Neural progenitor cell (in vitro differentiated cells): Measurements from ENCODE around the gene TBXA2R. TPM values are rescaled to one million over a fixed set of nuclear protein-coding genes. Genes with fewer than 3 reads are reported as not detected.

Experiments
- DNase-seq: peaks from one replicate; pipeline ENCODE4 v3.0.0-alpha.2; 2016; ENCODE audit warnings: low spot score
- H2AFZ ChIP-seq: fragments of 200-600 bp; sonication (generic); replicated peaks from 2 replicates; pipeline ENCODE4 v1.6.1; 2016; ENCODE audit warnings: antibody characterized with exemption
- H3F3A ChIP-seq: fragments of 200-600 bp; sonication (generic); 2 replicates; pipeline ENCODE4 v1.6.1; 2016; ENCODE audit warnings: antibody characterized with exemption, low read depth
- H3K27ac ChIP-seq: fragments of 200-600 bp; sonication (generic); 2 replicates; pipeline ENCODE4 v1.5.1; 2016; ENCODE audit warnings: mild to moderate bottlenecking
- H3K27me3 ChIP-seq: fragments of 200-600 bp; sonication (generic); 2 replicates; pipeline ENCODE4 v1.6.1; 2016; ENCODE audit warnings: mild to moderate bottlenecking, moderate library complexity
- H3K36me3 ChIP-seq: fragments of 200-600 bp; sonication (generic); 2 replicates; pipeline ENCODE4 v1.5.1; 2016
- H3K4me1 ChIP-seq: fragments of 200-600 bp; sonication (generic); 2 replicates; pipeline ENCODE4 v1.6.1; 2016; ENCODE audit warnings: mixed run types
- H3K4me2 ChIP-seq: fragments of 200-600 bp; sonication (generic); 2 replicates; pipeline ENCODE4 v1.6.1; 2016
- H3K4me3 ChIP-seq: fragments of 200-600 bp; sonication (generic); 2 replicates; pipeline ENCODE4 v1.5.1; 2016
- H3K79me2 ChIP-seq: fragments of 200-600 bp; sonication (generic); 2 replicates; pipeline ENCODE4 v1.6.1; 2016; ENCODE audit warnings: low read depth
- H3K9ac ChIP-seq: fragments of 200-600 bp; sonication (generic); 2 replicates; pipeline ENCODE4 v1.6.1; 2016
- H3K9me3 ChIP-seq: fragments of 200-600 bp; sonication (generic); 2 replicates; pipeline ENCODE4 v1.5.1; 2016; ENCODE audit warnings: low read depth
- H4K20me1 ChIP-seq: fragments of 200-600 bp; sonication (generic); 2 replicates; pipeline ENCODE4 v1.6.1; 2016; ENCODE audit warnings: low read depth
- H3K27ac Mint-ChIP-seq: 3 replicates; pipeline ENCODE4 v1.8.0; 2021; ENCODE audit warnings: mixed read lengths
- H3K27me3 Mint-ChIP-seq: 2 replicates; pipeline ENCODE4 v1.8.0; 2022; ENCODE audit warnings: low read depth, mild to moderate bottlenecking, inconsistent platforms, moderate library complexity, mixed read lengths; ENCODE audit not compliant: insufficient read depth
- H3K36me3 Mint-ChIP-seq: 3 replicates; pipeline ENCODE4 v1.8.0; 2021; ENCODE audit warnings: mixed read lengths
- H3K4me1 Mint-ChIP-seq: 3 replicates; pipeline ENCODE4 v1.8.0; 2021; ENCODE audit warnings: mixed read lengths
- H3K4me3 Mint-ChIP-seq: 3 replicates; pipeline ENCODE4 v1.8.0; 2021; ENCODE audit warnings: mild to moderate bottlenecking, moderate library complexity, mixed read lengths
- H3K9me3 Mint-ChIP-seq: 3 replicates; pipeline ENCODE4 v1.8.0; 2020; ENCODE audit warnings: mixed read lengths
- CTCF ChIP-seq: fragments of 200-600 bp; sonication (generic); IDR thresholded peaks from 2 replicates; pipeline ENCODE4 v1.5.1; 2017; ENCODE audit warnings: antibody characterized with exemption, mild to moderate bottlenecking
- EZH2 ChIP-seq: fragments of 200-600 bp; sonication (generic); IDR thresholded peaks from 2 replicates; pipeline ENCODE4 v1.6.1; 2017; ENCODE audit warnings: antibody characterized with exemption, mild to moderate bottlenecking, moderate library complexity
- EZH2phosphoT487 ChIP-seq: fragments of 200-600 bp; sonication (generic); IDR thresholded peaks from 2 replicates; pipeline ENCODE4 v1.6.1; 2017; ENCODE audit warnings: antibody characterized with exemption
- total RNA-seq: library from RNA; depleted of rRNA; stranded (reverse); fragments of >200 nt; gene quantifications from 2 replicates; pipeline ENCODE4 v1.2.3, GENCODE V29; 2015; ENCODE audit warnings: low replicate concordance

TBXA2R gene
- total RNA-seq, 1 donor from 2014 or later, result not detected

DNA sequence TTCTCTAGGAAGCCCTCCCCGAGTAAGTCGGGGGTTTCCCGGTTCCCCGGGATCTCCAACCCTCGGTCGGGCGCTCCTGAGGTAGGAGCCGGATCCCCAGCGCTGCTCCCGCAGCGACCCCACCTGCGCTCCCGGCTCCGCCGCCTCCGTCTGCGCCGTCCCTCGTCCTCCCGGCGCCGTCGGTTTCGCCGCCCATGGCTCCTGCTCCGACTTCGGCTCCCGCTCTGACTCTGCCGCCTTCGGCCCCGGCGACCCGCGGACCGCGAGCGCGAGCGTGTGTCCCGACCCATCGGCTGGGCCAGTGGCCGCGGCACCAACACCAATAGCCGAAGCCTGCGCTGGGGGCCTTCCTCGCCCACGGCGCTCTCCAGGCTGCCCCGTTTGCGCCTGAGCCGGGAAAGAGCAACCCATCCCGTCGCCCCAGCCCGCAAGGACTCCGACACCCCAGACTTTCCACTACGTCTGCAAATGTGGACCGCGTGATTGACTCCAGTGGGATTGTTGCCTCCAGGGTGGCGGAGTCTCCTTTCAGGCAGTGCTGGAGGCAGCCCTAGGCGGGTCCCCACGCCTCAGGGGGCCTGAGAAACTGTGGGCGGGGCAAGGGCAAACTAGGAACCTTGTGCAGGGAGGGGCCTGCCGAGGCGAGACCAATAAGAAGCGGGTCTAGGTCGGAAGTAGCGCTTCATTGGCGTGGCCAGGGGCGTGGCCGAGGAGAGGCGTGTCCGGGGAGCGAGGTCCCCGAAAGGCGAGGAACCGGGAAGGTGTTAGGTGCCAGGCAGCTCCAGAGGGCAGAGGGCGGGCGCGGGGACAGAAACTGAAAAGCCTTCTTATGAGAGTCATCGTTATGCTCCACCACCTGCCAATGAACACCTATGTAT lies 20.0 kb upstream of the TBXA2R start, which contains the start of gene CACTIN:
CACTIN (minus strand) TSS at position 318 of the 878 bp plus-strand sequence; CDS start at position 290, 28 bp downstream.
- peak within 1 kb of the TSS; percentile 95 for H3K4me3 Mint-ChIP-seq
- H3K4me3 ChIP-seq, result peak within 1 kb of the TSS; percentile 83
- peak within 1 kb of the TSS; percentile 95 for H3K27ac ChIP-seq
- H3K4me1 ChIP-seq, result peaks cover 8% of the 10 kb centered on the region
- H3K36me3 ChIP-seq, result no peaks in the 10 kb centered on the region
- H3K27ac Mint-ChIP-seq, result peak within 1 kb of the TSS; percentile 99
- H4K20me1 ChIP-seq, result peaks cover 23% of the 10 kb centered on the region
- H3K4me2 ChIP-seq, result peak within 1 kb of the TSS; percentile 84
- H3K27me3 Mint-ChIP-seq, result peaks cover 4% of the 10 kb centered on the region
- DNase-seq, result peak; percentile 99
- H3K27me3 ChIP-seq, result no peaks in the 10 kb centered on the region
- peaks cover 5% of the 10 kb centered on the region for H3K36me3 Mint-ChIP-seq
- H3K4me1 Mint-ChIP-seq, result peaks cover 21% of the 10 kb centered on the region
- H2AFZ ChIP-seq, result peak within 1 kb of the TSS; percentile 44
- H3K9ac ChIP-seq, result peak within 1 kb of the TSS; percentile 90
- no peaks in the 10 kb centered on the region for H3K9me3 ChIP-seq
- peaks cover 16% of the 10 kb centered on the region for H3F3A ChIP-seq
- no peak for TF ChIP-seq EZH2
- TF ChIP-seq EZH2phosphoT487, result no peak
- no peak for TF ChIP-seq CTCF
- H3K79me2 ChIP-seq, result peaks cover 21% of the 10 kb centered on the region
- H3K9me3 Mint-ChIP-seq, result no peaks in the 10 kb centered on the region

DNA sequence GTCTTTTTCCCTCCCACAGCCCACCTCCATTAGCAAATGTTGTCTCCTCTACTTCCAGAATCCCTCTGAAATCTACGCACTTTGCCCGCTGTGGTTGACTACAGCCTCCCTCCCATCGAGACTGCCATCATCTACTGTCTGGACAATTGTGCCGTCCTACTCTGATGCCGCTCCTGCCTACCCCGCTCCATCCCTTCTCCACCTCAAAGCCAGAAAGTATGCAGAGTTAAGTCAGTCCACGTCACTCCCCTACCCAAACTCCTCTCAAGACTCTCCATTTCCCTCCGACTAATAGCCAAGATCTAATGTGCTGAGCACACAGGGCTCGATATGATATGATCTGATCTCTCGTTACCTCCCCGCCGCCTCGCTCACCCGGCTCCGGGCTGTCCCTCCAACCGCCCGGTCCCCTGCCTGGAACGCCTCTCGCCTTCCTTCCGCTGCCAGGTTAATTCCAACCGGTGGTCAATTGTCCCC lies 19.4 kb upstream of the TBXA2R start:
- Mint-ChIP-seq H3K4me1 (peaks cover 21% of the 10 kb centered on the region), H3K4me3 (peak overlapping the region; percentile 95), H3K27ac (peak overlapping the region; percentile 96), H3K36me3 (peaks cover 5% of the 10 kb centered on the region), H3K27me3 (peaks cover 4% of the 10 kb centered on the region), H3K9me3 (no peaks in the 10 kb centered on the region)
- Histone ChIP-seq H3K27ac (peak overlapping the region; percentile 95), H2AFZ (peak overlapping the region; percentile 44), H3K4me3 (peak overlapping the region; percentile 83), H3K4me1 (peaks cover 8% of the 10 kb centered on the region), H4K20me1 (peaks cover 23% of the 10 kb centered on the region), H3K4me2 (peak overlapping the region; percentile 84), H3K27me3 (no peaks in the 10 kb centered on the region), H3F3A (peaks cover 16% of the 10 kb centered on the region), H3K9me3 (no peaks in the 10 kb centered on the region), H3K9ac (peak overlapping the region; percentile 90), H3K79me2 (peaks cover 21% of the 10 kb centered on the region), H3K36me3 (no peaks in the 10 kb centered on the region)
- no peak for TF ChIP-seq EZH2
- no peak for TF ChIP-seq CTCF
- TF ChIP-seq EZH2phosphoT487, result no peak
- peak; percentile 9 for DNase-seq

DNA sequence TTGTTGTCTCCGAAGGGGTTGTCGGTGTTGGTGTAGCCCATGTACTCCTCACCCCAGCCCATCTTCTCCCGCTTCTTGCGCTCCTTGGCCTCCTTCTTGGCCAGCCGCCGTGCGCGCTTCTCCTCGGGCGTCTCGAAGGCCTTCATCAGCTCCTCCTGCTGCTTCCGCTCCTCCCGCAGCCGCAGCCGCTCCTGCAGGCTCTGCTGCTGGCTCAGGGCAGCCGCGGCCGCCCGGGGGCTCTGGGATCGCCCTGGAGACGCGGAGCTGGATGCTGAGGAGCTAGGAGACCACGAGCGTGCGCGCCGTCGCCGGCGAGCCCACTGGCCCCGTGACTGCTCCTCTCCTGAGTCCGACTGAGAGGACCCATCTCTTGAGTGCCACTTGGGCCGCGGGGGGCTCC lies 17.0 kb upstream of the TBXA2R start:
- H3K79me2 ChIP-seq, result peaks cover 21% of the 10 kb centered on the region
- H3K4me2 ChIP-seq, result no peak overlapping the region
- no peak overlapping the region for H3K4me3 ChIP-seq
- no peak overlapping the region for H3K27ac ChIP-seq
- Mint-ChIP-seq H3K4me1 (peaks cover 21% of the 10 kb centered on the region), H3K27ac (no peak overlapping the region), H3K9me3 (no peaks in the 10 kb centered on the region), H3K36me3 (peaks cover 2% of the 10 kb centered on the region), H3K4me3 (no peak overlapping the region), H3K27me3 (peaks cover 2% of the 10 kb centered on the region)
- no peaks in the 10 kb centered on the region for H3K36me3 ChIP-seq
- TF ChIP-seq CTCF (no peak), EZH2 (no peak), EZH2phosphoT487 (no peak)
- no peak for DNase-seq
- no peak overlapping the region for H2AFZ ChIP-seq
- H3K9ac ChIP-seq, result no peak overlapping the region
- no peaks in the 10 kb centered on the region for H3K9me3 ChIP-seq
- H3K27me3 ChIP-seq, result no peaks in the 10 kb centered on the region
- H3F3A ChIP-seq, result peaks cover 14% of the 10 kb centered on the region
- H3K4me1 ChIP-seq, result peaks cover 8% of the 10 kb centered on the region
- H4K20me1 ChIP-seq, result peaks cover 23% of the 10 kb centered on the region
